ENCODE measurements around the gene FMN2. TPM values are rescaled to one million over a fixed set of nuclear protein-coding genes. Genes with fewer than 3 reads are reported as not detected.

FMN2 gene
- total RNA-seq, 1 experiment from 2014 or later, result 0.59 TPM

GRCh38 chr1:240287722-240288121 lies 196.0 kb downstream of the FMN2 start:
- Histone ChIP-seq H4K5ac (ENCODE audit: insufficient read length, low read depth, low read length) (no peak overlapping the region), H3K4me1 (ENCODE audit: insufficient read depth, low read length) (no peaks in the 10 kb centered on the region), H3K9me3 (ENCODE audit: control insufficient read depth, low read depth, low read length) (no peaks in the 10 kb centered on the region), H2BK5ac (ENCODE audit: insufficient read length, low read length) (no peak overlapping the region), H4K8ac (replicated peaks; ENCODE audit: insufficient read length, low read depth, low read length) (no peak overlapping the region), H3K18ac (ENCODE audit: insufficient read length, low read depth, low read length) (no peak overlapping the region), H4K20me1 (ENCODE audit: control insufficient read depth, insufficient read depth, insufficient read length) (no peaks in the 10 kb centered on the region), H3K14ac (ENCODE audit: insufficient read depth, low read length) (no peak overlapping the region), H3K79me2 (ENCODE audit: insufficient read depth, low read length) (no peaks in the 10 kb centered on the region), H4K91ac (ENCODE audit: insufficient read length, low read depth, low read length) (no peak overlapping the region), H3K9ac (ENCODE audit: extremely low read depth, insufficient read length, low read length) (no peak overlapping the region), H2BK120ac (ENCODE audit: low read depth, low read length, poor library complexity, severe bottlenecking) (no peak overlapping the region), H3K27ac (ENCODE audit: insufficient read length, low read depth, low read length) (no peak overlapping the region), H3K23ac (ENCODE audit: insufficient read length, low read depth, low read length) (no peak overlapping the region), H2AK5ac (ENCODE audit: insufficient read length, low read length) (no peak overlapping the region), H2BK12ac (ENCODE audit: insufficient read length, low read depth, low read length) (no peak overlapping the region), H3T11ph (ENCODE audit: low read length) (no peak overlapping the region), H3K27me3 (ENCODE audit: insufficient read depth, low read length) (no peaks in the 10 kb centered on the region), H2AFZ (ENCODE audit: low read length) (no peak overlapping the region), H3K79me1 (ENCODE audit: insufficient read depth, low read depth, low read length, poor library complexity, severe bottlenecking) (no peaks in the 10 kb centered on the region), H2BK20ac (ENCODE audit: low read depth, low read length, poor library complexity, severe bottlenecking) (no peak overlapping the region), H3K4ac (ENCODE audit: low read depth, low read length) (no peak overlapping the region), H3K23me2 (ENCODE audit: insufficient read length, low read depth, low read length, poor library complexity, severe bottlenecking) (no peaks in the 10 kb centered on the region), H3K56ac (ENCODE audit: insufficient read length, low read depth, low read length) (no peak overlapping the region), H2BK15ac (ENCODE audit: low read depth, low read length) (no peak overlapping the region), H3K4me2 (ENCODE audit: insufficient read depth, insufficient read length, low read length) (no peak overlapping the region)
- no CpG with 5 or more reads among the region's 1 CpG for WGBS (ENCODE audit: extremely low coverage, insufficient read length, low lambda C conversion rate)
- no peak for TF ChIP-seq CTCF (conservative IDR thresholded peaks at IDR 0.05)
- H3K4me1 Mint-ChIP-seq, result peaks cover 3 to 5% of the 10 kb centered on the region in 2 experiments; a peak in 3 of 4 replicates
- H3K27ac Mint-ChIP-seq, result no peak overlapping the region
- no peak for DNase-seq
- no peaks in the 10 kb centered on the region for H3K9me3 Mint-ChIP-seq
- H3K27me3 Mint-ChIP-seq (ENCODE audit: low read depth), result no peaks in the 10 kb centered on the region; the same call in 1 of the 2 replicates
- no peak overlapping the region for H3K4me3 Mint-ChIP-seq
- H3K36me3 Mint-ChIP-seq (ENCODE audit: insufficient read depth in 1 of 3, low read depth in 3 of 3), result no peaks in the 10 kb centered on the region
